ENCODE measurements around the gene TLR2.

- no peak for TF ChIP-seq EZH2 (IDR thresholded peaks at IDR 0.05; ENCODE audit: borderline replicate concordance, low read depth, low read length, severe bottlenecking)
- TF ChIP-seq CTCF (IDR thresholded peaks at IDR 0.05; ENCODE audit: extremely low read depth in 1 of 2, insufficient read depth in 1 of 2, low read depth in 1 of 2, low read length in 2 of 2): no peak
- no peak for TF ChIP-seq POLR2A (IDR thresholded peaks at IDR 0.05; ENCODE audit: low read depth, low read length)
- TF ChIP-seq FOS (IDR thresholded peaks at IDR 0.05; ENCODE audit: borderline replicate concordance, insufficient read depth, low read length): no peak
- TF ChIP-seq POLR2AphosphoS5 (IDR thresholded peaks at IDR 0.05; ENCODE audit: insufficient read depth, low read depth, low read length): no peak
- no peak for TF ChIP-seq MYC (IDR thresholded peaks at IDR 0.05; ENCODE audit: low read depth, low read length)
- no peak for TF ChIP-seq MAX (IDR thresholded peaks at IDR 0.05; ENCODE audit: insufficient read depth, insufficient read length)
- no peak for TF ChIP-seq GATA2 (IDR thresholded peaks at IDR 0.05; ENCODE audit: insufficient read depth, insufficient read length, low read depth, low read length)
- no peak for TF ChIP-seq JUN (IDR thresholded peaks at IDR 0.05; ENCODE audit: borderline replicate concordance, insufficient read depth, insufficient read length, low read depth)
Observed at GRCh38 chr4:153647975-153648374, 36.1 kb upstream of the TLR2 start.
